CD14-positive monocyte (primary cell): ENCODE data around the gene ARL17A. TPM values are rescaled to one million over a fixed set of nuclear protein-coding genes. Genes with fewer than 3 reads are reported as not detected.
"Not testable (repeated sequence)": the region's sequence is repeated elsewhere in the genome, so short reads cannot be mapped to it uniquely, and the experiment has no call there.

Experiments
- DNase-seq, 3 donors: peaks; one replicate each; pipeline ENCODE4 v3.0.0-alpha.2; 2011 to 2022
- H2AFZ ChIP-seq: 2 replicates; pipeline ENCODE4 v1.6.0; 2012; ENCODE audit warnings: mild to moderate bottlenecking, low read depth, low read length, inconsistent platforms; ENCODE audit not compliant: insufficient read depth, poor library complexity, severe bottlenecking
- H3K27ac ChIP-seq, 2 donors: 1 replicate in 1 of 2; 2 replicates in 1 of 2; pipeline ENCODE4 v1.5.1; 2012 to 2013; ENCODE audit warnings: low read length in 2 of 2, control low read depth in 1 of 2, inconsistent platforms in 1 of 2, low read depth in 1 of 2, mild to moderate bottlenecking in 1 of 2
- H3K27me3 ChIP-seq, 2 donors: one replicate each; pipeline versions ENCODE4 v1.6.0 to v1.6.1; 2011 to 2013; ENCODE audit warnings: low read length in 2 of 2; ENCODE audit not compliant: control insufficient read depth in 2 of 2, insufficient read depth in 2 of 2
- H3K36me3 ChIP-seq, 2 donors: replicated peaks in 1 of 2; 1 replicate in 1 of 2; 2 replicates in 1 of 2; pipeline versions ENCODE4 v1.5.1 to v1.6.1; 2012 to 2013; ENCODE audit warnings: low read length in 2 of 2, control low read depth in 1 of 2, inconsistent platforms in 1 of 2, mild to moderate bottlenecking in 1 of 2; ENCODE audit not compliant: insufficient read depth in 2 of 2, control insufficient read depth in 1 of 2
- H3K4me1 ChIP-seq, 2 donors: 1 replicate in 1 of 2; 2 replicates in 1 of 2; pipeline versions ENCODE4 v1.5.1 to v1.6.1; 2012 to 2013; ENCODE audit warnings: low read length in 2 of 2, control low read depth in 1 of 2, inconsistent platforms in 1 of 2, mild to moderate bottlenecking in 1 of 2, moderate library complexity in 1 of 2; ENCODE audit not compliant: insufficient read depth in 2 of 2, control insufficient read depth in 1 of 2
- H3K4me2 ChIP-seq: replicated peaks from 2 replicates; pipeline ENCODE3; 2012; ENCODE audit warnings: low read length, moderate library complexity, mild to moderate bottlenecking; ENCODE audit not compliant: poor library complexity, severe bottlenecking; ENCODE audit errors: extremely low read depth
- H3K4me3 ChIP-seq, 3 experiments: fragments of 200-600 bp in 1 of 3; sonication (generic) in 1 of 3; replicated peaks in 1 of 3; 1 replicate in 2 of 3; 2 replicates in 1 of 3; pipeline ENCODE4 v1.5.1; 2011 to 2013; ENCODE audit warnings: low read length in 3 of 3, mild to moderate bottlenecking in 3 of 3, control low read depth in 2 of 3, low read depth in 2 of 3, inconsistent platforms in 1 of 3, moderate library complexity in 1 of 3
- H3K79me2 ChIP-seq: 2 replicates; pipeline ENCODE4 v1.6.0; 2012; ENCODE audit warnings: mild to moderate bottlenecking, control low read depth, inconsistent platforms, low read length, moderate library complexity; ENCODE audit not compliant: insufficient read depth
- H3K9ac ChIP-seq: 2 replicates; pipeline ENCODE4 v1.6.0; 2017; ENCODE audit warnings: low read length, mild to moderate bottlenecking; ENCODE audit not compliant: insufficient read depth, poor library complexity, severe bottlenecking
- H3K9me3 ChIP-seq, 2 donors: replicated peaks in 1 of 2; 1 replicate in 1 of 2; 2 replicates in 1 of 2; pipeline versions ENCODE4 v1.5.1 to v1.6.1; 2012 to 2013; ENCODE audit warnings: low read length in 2 of 2, control low read depth in 1 of 2; ENCODE audit not compliant: control insufficient read depth in 1 of 2, insufficient read depth in 1 of 2
- H4K20me1 ChIP-seq: 2 replicates; pipeline ENCODE4 v1.6.0; 2012; ENCODE audit warnings: mild to moderate bottlenecking, low read length, control low read depth, moderate library complexity; ENCODE audit not compliant: insufficient read depth
- H3K27ac Mint-ChIP-seq, 7 donors: one replicate each; pipeline ENCODE4 v1.8.0; 2020; ENCODE audit warnings: mild to moderate bottlenecking in 7 of 7, mixed read lengths in 7 of 7, moderate library complexity in 6 of 7, inconsistent platforms in 2 of 7
- H3K27me3 Mint-ChIP-seq, 3 donors: one replicate each; pipeline ENCODE4 v1.8.0; 2021 to 2022; ENCODE audit warnings: low read depth in 3 of 3, mild to moderate bottlenecking in 3 of 3, mixed read lengths in 3 of 3, moderate library complexity in 3 of 3, inconsistent platforms in 1 of 3
- H3K36me3 Mint-ChIP-seq, 2 donors: one replicate each; pipeline ENCODE4 v1.8.0; 2020; ENCODE audit warnings: mixed read lengths in 2 of 2, inconsistent platforms in 1 of 2, mild to moderate bottlenecking in 1 of 2
- H3K4me1 Mint-ChIP-seq: one replicate; pipeline ENCODE4 v1.8.0; 2020; ENCODE audit warnings: mild to moderate bottlenecking, mixed read lengths
- H3K4me3 Mint-ChIP-seq, 2 donors: one replicate each; pipeline ENCODE4 v1.8.0; 2020; ENCODE audit warnings: mild to moderate bottlenecking in 2 of 2, mixed read lengths in 2 of 2, moderate library complexity in 1 of 2
- H3K9me3 Mint-ChIP-seq, 7 donors: one replicate each; pipeline ENCODE4 v1.8.0; 2020 to 2022; ENCODE audit warnings: mixed read lengths in 7 of 7, mild to moderate bottlenecking in 6 of 7, moderate library complexity in 6 of 7, inconsistent platforms in 2 of 7
- WGBS: methylation state at CpG from one replicate; pipeline ENCODE4 v1.1.5; 2013; ENCODE audit warnings: missing lambda C conversion rate; ENCODE audit not compliant: insufficient coverage; 5-methylcytosine and 5-hydroxymethylcytosine counted together
- intact Hi-C, 2 donors: fragments of 100-400 bp; cut with micrococcal nuclease; formaldehyde crosslinking; loops; one replicate each; pipeline versions ENCODE4 v1.15.0 to v1.15.1; 2023
- polyA plus RNA-seq, 3 donors: library from polyadenylated mRNA; depleted of rRNA in 1 of 3; unstranded in 2 of 3; stranded (reverse) in 1 of 3; fragments of 300-500 nt in 2 of 3; fragments of >200 nt in 1 of 3; fragmentation: Illumina TruSeq in 2 of 3; gene quantifications; 1 replicate in 2 of 3; 2 replicates in 1 of 3; pipeline ENCODE4 v1.2.3, GENCODE V29; 2012 to 2021

ARL17A gene
- polyA plus RNA-seq, 3 donors, result 2.0 to 21.5 (median 2.9) TPM

GRCh38 chr17:46478823-46479222 is 100.7 kb downstream of the ARL17A start:
- H3K4me2 ChIP-seq, H3K27ac ChIP-seq, DNase-seq, H3K4me1 Mint-ChIP-seq, H3K4me3 Mint-ChIP-seq, H3K79me2 ChIP-seq, H3K36me3 ChIP-seq, H3K9me3 Mint-ChIP-seq, H2AFZ ChIP-seq, H3K4me1 ChIP-seq, H3K36me3 Mint-ChIP-seq, H4K20me1 ChIP-seq, H3K27ac Mint-ChIP-seq, H3K9ac ChIP-seq, H3K9me3 ChIP-seq, H3K27me3 Mint-ChIP-seq, H3K4me3 ChIP-seq, H3K27me3 ChIP-seq, intact Hi-C loops: not testable (repeated sequence)
- no CpG with 5 or more reads among the region's 3 CpGs for WGBS

GRCh38 chr17:46475583-46475982 is 103.9 kb downstream of the ARL17A start:
- H3K27me3 ChIP-seq, H3K4me1 Mint-ChIP-seq, H3K4me1 ChIP-seq, H4K20me1 ChIP-seq, H3K27ac ChIP-seq, DNase-seq, H2AFZ ChIP-seq, H3K79me2 ChIP-seq, H3K4me3 Mint-ChIP-seq, intact Hi-C loops, H3K36me3 Mint-ChIP-seq, H3K27me3 Mint-ChIP-seq, H3K4me2 ChIP-seq, H3K9ac ChIP-seq, H3K9me3 Mint-ChIP-seq, H3K4me3 ChIP-seq, H3K36me3 ChIP-seq, H3K9me3 ChIP-seq, H3K27ac Mint-ChIP-seq: not testable (repeated sequence)
- no CpG with 5 or more reads among the region's 2 CpGs for WGBS

- H3K4me1 ChIP-seq, H3K36me3 Mint-ChIP-seq, H3K36me3 ChIP-seq, H3K27ac Mint-ChIP-seq, H3K9me3 ChIP-seq, DNase-seq, H3K4me3 ChIP-seq, H3K4me1 Mint-ChIP-seq, H3K27me3 Mint-ChIP-seq, H2AFZ ChIP-seq, H3K4me3 Mint-ChIP-seq, H3K9ac ChIP-seq, intact Hi-C loops, H3K9me3 Mint-ChIP-seq, H3K27ac ChIP-seq, H4K20me1 ChIP-seq, H3K79me2 ChIP-seq, H3K27me3 ChIP-seq, H3K4me2 ChIP-seq: not testable (repeated sequence)
- no CpG with 5 or more reads among the region's 3 CpGs for WGBS
Observed at GRCh38 chr17:46474489-46474888, 105.0 kb downstream of the ARL17A start.

- H3K4me1 Mint-ChIP-seq, H3K27me3 ChIP-seq, H3K9me3 ChIP-seq, H3K9me3 Mint-ChIP-seq, DNase-seq, intact Hi-C loops, H3K36me3 Mint-ChIP-seq, H3K27me3 Mint-ChIP-seq, H3K79me2 ChIP-seq, H3K27ac Mint-ChIP-seq, H3K4me1 ChIP-seq, H3K4me3 Mint-ChIP-seq, H3K27ac ChIP-seq, H3K36me3 ChIP-seq, H3K4me2 ChIP-seq, H3K4me3 ChIP-seq, H4K20me1 ChIP-seq, H2AFZ ChIP-seq, H3K9ac ChIP-seq: not testable (repeated sequence)
- WGBS, result no CpG with 5 or more reads among the region's 5 CpGs
Observed at GRCh38 chr17:46467618-46468017, 111.9 kb downstream of the ARL17A start.
